Testis (tissue), 2 donors: Measurements from ENCODE around the gene SLC1A6.

Experiments
- CTCF ChIP-seq, 3 experiments: fragments of 450-650 bp in 2 of 3; fragments of 200-600 bp in 1 of 3; sonication (generic) in 1 of 3; IDR thresholded peaks; one replicate each; pipeline ENCODE4 v1.5.1; 2016 to 2019; ENCODE audit warnings: antibody characterized with exemption in 3 of 3, mild to moderate bottlenecking in 2 of 3, moderate library complexity in 1 of 3
- POLR2A ChIP-seq: fragments of 450-650 bp; IDR thresholded peaks from one replicate; pipeline ENCODE4 v1.6.1; 2017; ENCODE audit warnings: antibody characterized with exemption, mild to moderate bottlenecking, moderate library complexity

GRCh38 chr19:14950421-14950820, 29.2 kb downstream of the SLC1A6 start:
- TF ChIP-seq POLR2A (no peak), CTCF (IDR thresholded peaks at IDR 0.05) (no peak)
